Bronchial epithelial cell (primary cell): ENCODE results near the gene RFX8. TPM values are rescaled to one million over a fixed set of nuclear protein-coding genes. Genes with fewer than 3 reads are reported as not detected.

ENCODE experiments used
- DNase-seq: peaks from one replicate; pipeline ENCODE4 v3.0.0-alpha.2; 2010; ENCODE audit warnings: low read depth
- FAIRE-seq: peaks from 2 replicates; lab custom pipeline; 2011; peaks lifted over from hg19 to GRCh38; lab: Jason Lieb, UNC
- H3K27me3 ChIP-seq: 2 replicates; pipeline ENCODE4 v1.5.1; 2011; ENCODE audit warnings: low read length; ENCODE audit not compliant: control insufficient read depth, insufficient read depth
- H3K36me3 ChIP-seq: 2 replicates; pipeline ENCODE4 v1.5.1; 2011; ENCODE audit warnings: low read length; ENCODE audit not compliant: control insufficient read depth, insufficient read depth
- H3K4me3 ChIP-seq: 2 replicates; pipeline ENCODE4 v1.5.1; 2011; ENCODE audit warnings: mild to moderate bottlenecking, low read depth, low read length, control low read depth
- total RNA-seq: library from RNA; depleted of rRNA; stranded (reverse); fragments of >200 nt; gene quantifications from 2 replicates; pipeline ENCODE4 v1.2.1, GENCODE V29; 2014
- TF ChIP-seq, protein P1 (sequence below): IDR thresholded peaks from 2 replicates; pipeline ENCODE4 v1.5.1; 2011; ENCODE audit warnings: mild to moderate bottlenecking, moderate library complexity, low read length, control low read depth, inconsistent platforms; ENCODE audit not compliant: insufficient read depth, severe bottlenecking

Gene RFX8
- total RNA-seq, 1 donor from 2014 or later: not detected

DNA sequence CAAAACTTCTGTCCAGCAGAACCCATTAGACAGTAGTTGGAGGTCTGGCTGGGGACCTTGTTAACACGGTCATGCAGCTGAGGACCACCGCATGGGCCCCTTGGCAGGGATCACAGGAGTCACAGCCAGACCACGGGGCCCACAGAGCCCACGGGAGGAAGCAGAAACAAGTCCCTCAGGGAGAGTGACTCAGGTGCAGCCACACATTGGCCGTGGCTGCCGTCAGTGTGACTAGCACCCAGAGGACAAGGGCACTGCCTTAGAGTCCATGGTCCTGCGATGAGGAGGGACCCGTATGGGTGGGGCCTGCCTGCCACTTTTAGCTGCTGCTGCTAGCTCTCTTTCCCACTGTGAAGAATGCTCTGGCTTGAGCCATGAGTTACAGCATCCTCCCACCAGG, 5.9 kb upstream of the RFX8 start:
- H3K27me3 ChIP-seq: no peaks in the 10 kb centered on the region
- TF ChIP-seq, protein P1, sequence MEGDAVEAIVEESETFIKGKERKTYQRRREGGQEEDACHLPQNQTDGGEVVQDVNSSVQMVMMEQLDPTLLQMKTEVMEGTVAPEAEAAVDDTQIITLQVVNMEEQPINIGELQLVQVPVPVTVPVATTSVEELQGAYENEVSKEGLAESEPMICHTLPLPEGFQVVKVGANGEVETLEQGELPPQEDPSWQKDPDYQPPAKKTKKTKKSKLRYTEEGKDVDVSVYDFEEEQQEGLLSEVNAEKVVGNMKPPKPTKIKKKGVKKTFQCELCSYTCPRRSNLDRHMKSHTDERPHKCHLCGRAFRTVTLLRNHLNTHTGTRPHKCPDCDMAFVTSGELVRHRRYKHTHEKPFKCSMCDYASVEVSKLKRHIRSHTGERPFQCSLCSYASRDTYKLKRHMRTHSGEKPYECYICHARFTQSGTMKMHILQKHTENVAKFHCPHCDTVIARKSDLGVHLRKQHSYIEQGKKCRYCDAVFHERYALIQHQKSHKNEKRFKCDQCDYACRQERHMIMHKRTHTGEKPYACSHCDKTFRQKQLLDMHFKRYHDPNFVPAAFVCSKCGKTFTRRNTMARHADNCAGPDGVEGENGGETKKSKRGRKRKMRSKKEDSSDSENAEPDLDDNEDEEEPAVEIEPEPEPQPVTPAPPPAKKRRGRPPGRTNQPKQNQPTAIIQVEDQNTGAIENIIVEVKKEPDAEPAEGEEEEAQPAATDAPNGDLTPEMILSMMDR: no peak
- DNase-seq (no peak), FAIRE-seq (no peak)
- H3K36me3 ChIP-seq: no peaks in the 10 kb centered on the region
- H3K4me3 ChIP-seq: no peak overlapping the region

DNA sequence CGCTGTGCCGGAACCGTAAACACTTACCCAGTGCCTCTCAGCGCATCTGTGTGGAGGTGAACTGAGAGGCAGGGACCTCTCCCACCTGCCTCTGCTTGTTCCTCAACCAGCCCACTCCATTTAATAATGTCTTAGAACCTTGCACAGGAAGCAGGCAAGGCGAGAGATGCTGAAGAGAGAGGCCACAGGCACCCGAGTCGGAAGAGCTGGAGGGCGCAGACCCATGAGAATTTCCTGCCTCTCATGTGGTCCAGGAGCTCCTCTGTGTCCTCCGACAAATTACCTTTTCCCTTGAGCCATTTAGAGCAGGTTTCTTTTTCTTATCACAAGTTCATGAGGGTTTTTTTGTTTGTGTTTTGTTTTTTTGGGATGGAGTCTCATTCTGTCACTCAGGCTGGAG, 4.9 kb upstream of the RFX8 start:
- Histone ChIP-seq H3K36me3 (no peaks in the 10 kb centered on the region), H3K4me3 (no peak overlapping the region), H3K27me3 (no peaks in the 10 kb centered on the region)
- TF ChIP-seq, protein P1: no peak
- no peak for FAIRE-seq
- no peak for DNase-seq

DNA sequence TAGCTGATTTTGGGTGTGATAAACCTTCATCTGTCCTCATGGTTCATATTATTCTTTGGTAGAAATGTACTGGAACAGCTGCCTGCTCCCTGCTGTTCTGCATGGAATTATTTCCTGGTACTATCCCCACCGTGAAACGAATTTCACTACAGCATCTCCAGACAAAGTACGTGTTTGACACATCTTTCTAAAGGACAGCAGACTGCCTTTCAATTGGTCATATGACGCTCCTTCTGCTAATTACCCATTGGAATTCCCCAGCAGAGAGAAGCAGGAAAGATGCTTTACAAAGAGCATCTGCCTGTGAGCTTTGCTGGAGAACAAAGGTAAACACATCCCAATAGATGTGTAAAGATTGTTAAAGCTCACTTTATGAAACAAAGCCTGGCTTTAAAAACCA, 4.4 kb upstream of the RFX8 start:
- no peaks in the 10 kb centered on the region for H3K36me3 ChIP-seq
- no peak overlapping the region for H3K4me3 ChIP-seq
- TF ChIP-seq, protein P1: no peak
- FAIRE-seq (no peak), DNase-seq (no peak)
- H3K27me3 ChIP-seq: no peaks in the 10 kb centered on the region

DNA sequence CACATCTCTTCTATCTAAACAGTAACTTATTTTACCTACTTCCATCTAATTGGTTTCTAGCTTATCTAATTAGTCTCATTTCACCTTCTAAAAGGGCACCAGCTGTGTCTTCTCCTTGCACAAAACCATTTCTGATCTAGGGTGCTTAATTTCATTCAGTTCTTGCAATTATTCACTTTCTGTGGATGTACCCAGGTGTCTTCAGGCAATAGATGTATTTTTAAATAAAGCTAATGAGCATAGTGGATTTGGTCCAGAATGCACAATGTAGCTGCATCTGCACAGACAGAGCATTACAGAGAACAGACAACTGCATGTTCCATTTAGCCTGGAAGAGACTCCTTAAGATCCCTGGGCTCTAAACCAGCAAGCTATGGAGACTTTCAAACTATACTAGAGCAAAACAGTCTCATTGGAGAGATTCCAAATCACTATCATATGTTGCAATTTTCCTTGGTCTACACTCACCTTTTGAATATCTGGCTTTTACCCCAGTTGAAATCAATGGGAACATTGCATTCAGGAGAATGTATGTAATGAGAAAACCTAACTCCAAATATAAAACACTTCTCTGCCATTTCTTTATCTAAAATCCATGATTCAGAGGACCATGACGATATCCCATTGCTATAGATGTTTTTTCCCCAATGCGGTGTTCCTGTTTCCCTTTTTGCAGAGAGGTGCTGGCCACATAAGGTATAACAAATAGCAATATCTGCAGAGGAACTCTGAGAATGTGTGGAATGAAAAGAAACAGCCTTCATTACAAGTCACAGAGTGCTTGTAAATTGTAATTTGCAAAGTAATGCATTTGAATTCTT, 3.5 kb upstream of the RFX8 start:
- Histone ChIP-seq H3K4me3 (no peak overlapping the region), H3K27me3 (no peaks in the 10 kb centered on the region), H3K36me3 (no peaks in the 10 kb centered on the region)
- FAIRE-seq: no peak
- no peak for DNase-seq
- TF ChIP-seq, protein P1: no peak

DNA sequence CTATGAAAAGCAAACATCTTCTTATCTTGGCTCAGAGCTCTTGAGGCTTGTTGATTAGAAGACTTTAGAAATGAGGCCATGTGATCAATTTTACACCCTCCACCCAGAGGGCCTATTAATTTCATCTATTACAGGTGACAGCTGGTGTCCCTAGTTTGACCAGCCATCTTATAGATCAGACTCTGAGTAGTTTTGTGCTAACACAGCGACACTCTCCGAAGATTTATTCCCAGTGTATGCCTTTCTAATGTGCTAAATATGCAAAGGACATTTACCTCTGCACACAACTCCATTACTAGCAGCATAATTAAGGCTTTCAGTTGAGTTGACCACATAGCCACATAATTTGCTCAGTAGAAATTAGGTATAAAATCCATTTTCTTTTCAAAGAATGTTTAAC, 2.6 kb upstream of the RFX8 start:
- H3K4me3 ChIP-seq: no peak overlapping the region
- FAIRE-seq: no peak
- no peaks in the 10 kb centered on the region for H3K27me3 ChIP-seq
- no peaks in the 10 kb centered on the region for H3K36me3 ChIP-seq
- TF ChIP-seq, protein P1: no peak
- no peak for DNase-seq
